GM18505 (cell line): ENCODE measurements around the gene POFUT1.
"Not testable (repeated sequence)": the region's sequence is repeated elsewhere in the genome, so short reads cannot be mapped to it uniquely, and the experiment has no call there.

Source experiments
- ATAC-seq: cut with Tn5 transposase; IDR thresholded peaks from one replicate; pipeline ENCODE4 v1.9.1; 2021; ENCODE audit not compliant: unreplicated experiment
- POLR2A ChIP-seq: IDR thresholded peaks from 4 replicates; pipeline ENCODE4 v1.6.1; 2011; ENCODE audit warnings: borderline replicate concordance; ENCODE audit not compliant: insufficient read depth, insufficient read length; ENCODE audit errors: extremely low read depth

POFUT1 gene

DNA sequence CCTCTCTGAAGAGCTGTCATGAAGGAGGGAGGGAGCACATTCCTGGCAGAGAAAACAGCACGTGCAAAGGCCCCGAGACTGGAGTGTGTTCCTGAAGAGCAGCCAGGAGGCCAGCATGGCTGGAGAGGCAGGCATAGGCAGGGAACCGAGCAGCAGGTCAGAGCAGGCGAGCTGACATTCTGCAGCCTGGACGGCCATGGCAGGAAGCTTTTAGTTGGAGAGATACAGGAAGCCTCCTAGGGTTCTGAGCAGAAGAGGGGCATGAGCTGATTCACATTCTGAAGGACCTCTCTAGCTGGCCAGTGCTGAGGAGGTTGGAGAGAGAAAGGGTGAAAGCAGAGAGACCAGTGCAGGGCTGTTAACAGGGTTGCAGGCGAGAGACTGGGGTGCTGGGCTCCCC lies 29.7 kb downstream of the POFUT1 start:
- ATAC-seq, result no peak

DNA sequence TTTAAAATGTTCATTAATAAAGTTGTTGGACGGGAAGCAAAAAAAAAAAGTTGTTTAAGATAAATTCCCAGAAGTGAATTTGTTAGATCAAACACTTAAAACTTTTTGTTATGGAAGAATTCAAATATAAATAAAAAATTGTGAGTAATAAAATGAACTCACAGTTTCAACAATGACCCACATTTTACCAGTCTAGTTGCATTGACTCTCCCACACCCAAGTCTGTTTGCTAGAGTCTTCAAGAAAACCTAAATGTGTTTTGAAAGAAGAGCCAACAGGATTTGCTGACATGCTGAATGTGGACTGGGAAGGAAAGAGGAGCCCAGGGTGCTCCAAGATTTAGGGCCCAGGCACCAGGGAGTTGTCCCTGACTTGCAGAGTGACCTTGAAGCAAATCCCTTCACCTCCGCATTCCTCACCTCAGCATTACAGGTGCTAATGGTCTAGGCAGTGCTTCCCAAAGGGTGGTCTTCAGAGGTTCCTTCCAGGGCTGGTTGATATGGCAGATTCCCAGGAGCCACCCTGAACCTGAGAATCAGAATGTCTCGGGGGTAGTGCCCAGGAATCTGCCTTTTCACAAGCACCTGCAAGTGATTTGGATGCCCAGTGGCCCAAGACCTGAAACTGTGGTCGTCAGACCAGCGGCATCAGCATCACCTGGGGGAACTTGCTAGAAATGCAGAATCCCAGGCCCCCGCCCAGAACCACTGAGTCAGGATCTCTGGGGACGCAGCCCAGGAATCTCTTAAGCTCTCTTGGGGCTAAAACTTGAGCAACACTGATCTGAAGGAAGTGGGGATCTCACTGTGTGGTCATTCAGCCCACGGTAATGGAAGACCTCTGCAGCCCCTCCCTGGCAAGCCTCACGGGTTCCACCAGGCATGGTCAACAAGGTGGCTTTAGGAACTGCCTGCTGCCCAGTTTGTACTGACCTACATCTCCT lies 31.1 kb downstream of the POFUT1 start:
- no peak for ATAC-seq
- TF ChIP-seq POLR2A, result no peak

More for the DNA sequence above, 29.7 kb downstream of the POFUT1 start:
- TF ChIP-seq POLR2A, result no peak

DNA sequence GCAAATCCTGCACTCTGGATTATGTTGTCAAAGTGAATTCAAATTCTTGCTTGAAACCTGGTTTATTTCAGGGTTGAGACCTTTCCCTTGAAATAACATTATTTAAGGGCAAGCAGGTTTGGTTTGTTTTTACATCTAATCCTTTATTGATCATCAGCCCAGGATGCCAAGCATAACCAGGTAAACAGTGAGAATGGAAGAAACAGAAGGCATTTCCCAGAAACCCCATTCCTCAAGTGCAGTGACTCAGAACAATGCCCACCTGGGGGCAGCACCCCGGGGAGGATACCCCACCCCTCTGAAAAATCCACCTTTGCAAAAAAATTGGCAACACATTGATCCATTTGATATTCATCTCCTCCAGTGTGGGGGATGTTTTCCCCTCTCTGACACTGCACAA lies 32.5 kb downstream of the POFUT1 start:
- TF ChIP-seq POLR2A, result no peak
- no peak for ATAC-seq

DNA sequence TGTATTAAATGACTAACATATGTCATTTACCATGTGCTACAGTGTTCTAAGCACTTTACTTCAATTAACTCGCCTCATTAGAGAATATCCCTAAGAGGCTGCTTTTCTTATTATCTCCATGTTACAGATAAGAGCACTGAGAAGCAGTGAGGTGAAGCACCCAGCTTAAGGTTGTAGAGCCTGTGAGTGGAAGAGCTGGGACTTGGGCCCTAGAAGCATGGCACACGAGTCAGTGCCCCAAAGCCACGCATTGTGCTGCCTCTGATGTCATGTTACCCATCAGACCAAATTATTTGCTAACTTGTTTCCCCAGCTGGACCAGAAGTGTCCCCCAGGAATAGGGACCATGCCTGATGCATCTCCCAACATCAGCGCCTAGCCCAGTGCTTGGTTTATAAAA lies 34.1 kb downstream of the POFUT1 start:
- no peak for ATAC-seq
- TF ChIP-seq POLR2A, result no peak

DNA sequence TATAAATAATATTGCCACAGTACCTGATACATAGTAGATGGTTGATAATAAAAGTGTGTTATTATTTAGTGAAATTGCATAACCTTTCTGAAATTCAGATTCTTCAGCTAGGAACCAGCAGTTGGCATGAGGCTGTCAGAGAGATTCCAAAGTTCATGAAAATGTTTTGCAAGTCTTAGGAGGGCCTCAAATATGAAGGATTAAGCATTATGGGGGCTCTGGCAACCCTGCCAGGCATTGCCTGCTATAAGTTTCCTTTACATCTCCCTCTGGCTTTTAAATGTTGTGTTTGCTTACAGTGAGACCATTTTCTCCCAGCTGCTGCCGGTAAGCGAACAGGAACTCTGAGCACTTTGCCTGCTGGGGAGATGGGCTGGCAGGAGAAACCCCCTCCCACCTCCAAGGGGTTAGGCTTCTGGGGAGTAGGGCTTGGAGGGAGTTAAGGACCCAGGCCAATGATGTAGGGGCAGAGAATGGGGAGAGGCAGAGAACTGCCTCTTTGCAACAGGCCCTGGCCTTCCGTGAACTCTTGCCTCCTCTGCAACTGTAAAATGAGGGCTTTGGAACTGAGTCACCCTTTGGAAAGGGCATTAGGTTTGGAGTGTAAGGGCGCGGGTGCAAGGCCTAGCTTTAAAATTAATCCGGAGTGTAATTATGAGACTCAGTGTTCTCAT lies 36.6 kb downstream of the POFUT1 start:
- TF ChIP-seq POLR2A, result no peak
- ATAC-seq, result no peak

DNA sequence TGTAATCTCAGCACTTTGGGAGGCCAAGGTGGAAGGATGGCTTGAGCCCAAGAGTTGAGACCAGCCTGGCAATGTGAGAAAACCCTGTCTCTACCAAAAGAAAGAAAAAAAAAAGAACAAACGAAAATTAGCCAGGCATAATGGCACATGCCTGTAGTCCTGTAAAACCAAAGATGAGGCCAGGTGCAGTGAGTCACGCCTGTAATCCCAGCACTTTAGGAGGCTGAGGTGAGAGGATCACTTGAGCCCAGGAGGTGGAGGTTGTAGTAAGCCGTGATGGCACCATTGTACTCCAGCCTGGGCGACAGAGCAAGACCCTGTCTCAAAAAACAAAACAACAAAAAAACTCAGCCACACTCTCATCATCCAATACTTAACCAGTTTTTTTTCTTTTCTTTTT lies 37.3 kb downstream of the POFUT1 start:
- no peak for ATAC-seq
- TF ChIP-seq POLR2A, result no peak

DNA sequence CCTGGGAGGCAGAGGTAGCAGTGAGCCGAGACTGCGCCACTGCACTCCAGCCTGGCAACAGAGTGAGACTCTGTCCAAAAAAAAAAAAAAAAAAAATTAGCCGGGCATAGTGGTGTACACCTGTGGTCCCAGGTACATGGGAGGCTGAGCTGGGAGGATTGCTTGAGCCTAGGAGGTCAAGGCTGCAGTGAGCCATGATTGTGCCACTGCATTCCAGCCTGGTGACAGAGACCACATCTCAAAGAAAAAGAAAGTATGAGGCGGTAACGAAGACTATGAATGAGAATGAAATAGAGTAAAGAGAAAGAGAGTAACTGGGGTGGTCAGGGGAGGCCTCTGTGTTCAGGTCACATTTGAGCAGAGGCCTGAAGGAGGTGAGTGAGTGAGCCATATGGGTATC lies 38.5 kb downstream of the POFUT1 start:
- ATAC-seq, result not testable (repeated sequence)

DNA sequence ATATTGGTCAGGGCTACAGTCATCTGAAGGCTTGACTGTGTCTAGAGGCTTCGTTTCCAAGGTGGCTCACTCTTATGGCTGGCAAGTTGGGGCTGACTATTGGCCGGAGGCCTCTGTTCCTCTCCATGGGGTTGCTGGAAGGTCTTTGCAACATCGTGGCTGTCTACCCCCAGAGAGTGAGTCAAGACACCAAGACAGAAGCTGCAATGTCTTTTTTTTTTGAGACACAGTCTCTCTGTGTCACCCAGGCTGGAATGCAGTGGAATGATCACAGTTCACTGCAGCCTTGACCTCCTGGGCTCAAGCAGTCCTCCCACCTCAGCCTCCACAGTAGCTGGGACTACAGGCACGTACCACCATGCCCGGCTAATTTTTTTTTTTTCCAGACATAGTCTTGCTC lies 40.4 kb downstream of the POFUT1 start:
- TF ChIP-seq POLR2A, result no peak
- ATAC-seq, result no peak

DNA sequence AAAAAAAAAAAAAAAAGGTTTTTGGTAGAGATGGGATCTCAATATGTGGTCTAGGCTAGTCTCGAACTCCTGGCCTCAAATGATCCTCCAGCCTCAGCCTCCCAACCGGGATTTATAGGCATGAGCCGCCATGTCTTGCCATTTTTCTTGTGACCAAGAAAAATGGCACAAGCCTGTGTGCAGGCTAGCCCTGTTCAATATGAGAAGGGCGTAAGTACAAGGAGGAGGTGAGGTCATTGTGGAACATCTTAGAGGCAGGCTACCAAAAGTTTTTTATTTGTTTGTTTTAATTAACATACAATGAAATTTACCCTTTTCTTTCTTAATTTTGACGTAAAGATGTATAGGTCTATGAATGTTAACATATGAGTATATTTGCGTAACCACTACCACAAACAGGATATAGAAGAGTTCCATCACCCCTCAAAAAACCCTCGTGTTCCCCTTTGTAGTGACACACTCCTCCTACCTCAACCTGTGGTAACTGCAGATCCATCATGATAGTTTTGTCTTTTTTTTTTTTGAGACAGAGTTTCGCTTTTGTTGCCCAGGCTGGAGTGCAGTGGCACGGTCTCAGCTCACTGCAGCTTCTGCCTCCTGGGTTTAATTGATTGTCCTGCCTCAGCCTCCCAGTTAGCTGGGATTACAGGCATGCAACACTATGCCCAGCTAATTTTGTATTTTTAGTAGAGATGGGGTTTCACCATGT lies 41.5 kb downstream of the POFUT1 start:
- ATAC-seq, result no peak
- TF ChIP-seq POLR2A, result no peak

DNA sequence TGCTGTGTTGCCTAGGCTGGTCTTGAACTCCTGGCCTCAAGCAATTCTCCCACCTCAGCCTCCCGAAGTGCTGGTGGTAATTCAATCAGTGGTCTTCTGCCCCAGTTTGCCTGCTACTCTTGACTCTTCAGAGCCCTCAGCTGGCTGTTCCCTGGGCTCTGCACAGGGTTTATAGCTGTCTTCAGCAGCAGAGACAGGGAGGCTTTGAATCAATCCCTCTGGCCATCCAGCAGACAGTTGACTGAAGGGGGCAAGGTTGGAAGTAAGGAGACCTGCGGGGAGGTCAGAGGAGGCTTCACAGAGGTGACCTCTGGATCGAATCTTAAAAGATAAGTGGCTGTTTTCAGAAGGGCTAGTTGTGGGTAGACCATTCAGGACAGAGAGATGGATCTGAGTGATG lies 43.8 kb downstream of the POFUT1 start:
- no peak for ATAC-seq
- TF ChIP-seq POLR2A, result no peak

DNA sequence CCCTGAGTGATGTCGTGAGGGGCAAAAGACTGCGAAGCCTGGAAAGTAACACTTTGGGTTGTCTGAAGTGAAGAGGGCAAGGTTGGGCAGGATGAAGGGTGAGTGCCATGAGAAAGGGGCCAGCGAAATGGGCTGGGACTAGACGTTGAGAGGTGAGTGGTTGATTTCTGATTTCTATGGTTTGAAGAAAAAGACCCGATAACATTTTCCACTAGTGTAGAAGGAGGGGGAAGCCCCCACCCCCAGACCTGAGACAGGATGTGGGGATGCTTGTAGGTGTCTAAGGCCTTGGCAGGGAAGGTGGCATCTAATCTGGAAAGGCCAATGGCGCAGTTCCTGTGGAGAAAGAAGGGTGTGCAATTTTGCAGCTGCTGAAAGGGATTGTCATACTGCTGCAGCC lies 44.5 kb downstream of the POFUT1 start:
- no peak for ATAC-seq
- TF ChIP-seq POLR2A, result no peak

DNA sequence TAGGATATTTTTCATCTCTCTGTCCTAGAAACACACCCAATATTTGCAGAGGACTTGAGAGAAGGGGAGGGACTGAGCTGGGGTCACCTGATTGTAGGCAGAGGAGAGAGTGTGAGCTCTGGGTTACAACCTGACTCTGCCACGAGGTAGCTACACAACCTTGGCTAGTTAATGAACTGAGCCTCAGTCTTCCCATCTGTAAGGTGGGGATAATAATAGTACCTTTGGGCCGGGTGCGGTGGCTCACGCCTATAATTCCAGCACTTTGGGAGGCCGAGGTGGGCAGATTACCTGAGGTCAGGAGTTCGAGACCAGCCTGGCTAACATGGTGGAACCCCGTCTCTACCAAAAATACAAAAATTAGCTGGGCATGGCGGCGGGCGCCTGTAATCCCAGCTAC lies 53.3 kb downstream of the POFUT1 start:
- not testable (repeated sequence) for ATAC-seq

DNA sequence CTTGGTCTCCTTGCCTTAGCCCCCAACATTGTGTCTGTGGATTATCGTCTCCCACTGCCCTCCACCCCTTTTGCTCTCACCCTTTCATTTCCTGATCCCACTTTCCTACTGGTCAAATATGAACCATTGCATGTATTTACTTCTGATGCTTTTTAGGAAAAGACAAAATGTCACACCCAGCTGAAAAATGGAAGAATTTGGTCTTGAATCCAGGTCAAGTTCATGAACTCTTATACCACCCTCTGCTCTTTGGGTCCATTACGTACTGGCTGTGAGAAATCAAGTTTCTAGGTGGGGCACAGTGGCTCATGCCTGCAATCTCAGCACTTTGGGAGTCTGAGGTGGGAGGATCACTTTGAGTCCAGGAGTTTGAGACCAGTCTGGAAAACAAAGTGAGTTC lies 54.0 kb downstream of the POFUT1 start:
- no peak for ATAC-seq
- TF ChIP-seq POLR2A, result no peak
